Muscle layer of duodenum (tissue), 2 donors: ENCODE data around the gene ADGRL1.

ENCODE experiments used
- H3K27ac ChIP-seq: one replicate; pipeline ENCODE4 v1.7.0; 2013; ENCODE audit warnings: mild to moderate bottlenecking, low read length
- H3K27me3 ChIP-seq: one replicate; pipeline ENCODE4 v1.7.0; 2013; ENCODE audit warnings: low read depth, mild to moderate bottlenecking, control low read depth, low read length
- H3K36me3 ChIP-seq, 2 donors: one replicate each; pipeline ENCODE4 v1.7.0; 2013; ENCODE audit warnings: low read length in 2 of 2, control low read depth in 1 of 2, mild to moderate bottlenecking in 1 of 2; ENCODE audit not compliant: insufficient read depth in 2 of 2, control insufficient read depth in 1 of 2
- H3K4me1 ChIP-seq, 2 donors: one replicate each; pipeline ENCODE4 v1.7.0; 2013; ENCODE audit warnings: low read length in 2 of 2, mild to moderate bottlenecking in 2 of 2, control low read depth in 1 of 2, moderate library complexity in 1 of 2; ENCODE audit not compliant: insufficient read depth in 2 of 2, control insufficient read depth in 1 of 2
- H3K4me3 ChIP-seq, 2 donors: one replicate each; pipeline ENCODE4 v1.7.0; 2013; ENCODE audit warnings: low read length in 2 of 2, low read depth in 1 of 2, mild to moderate bottlenecking in 1 of 2
- H3K9me3 ChIP-seq, 2 donors: one replicate each; pipeline ENCODE4 v1.7.0; 2013; ENCODE audit warnings: low read length in 2 of 2, control low read depth in 1 of 2, mild to moderate bottlenecking in 1 of 2; ENCODE audit not compliant: control insufficient read depth in 1 of 2
- donor health status: healthy.

The ADGRL1 gene

GRCh38 chr19:14114854-14115253 lies 91.1 kb downstream of the ADGRL1 start:
- Histone ChIP-seq H3K4me1 (peaks cover 45 to 74% of the 10 kb centered on the region in 2 donors), H3K9me3 (no peaks in the 10 kb centered on the region), H3K27me3 (no peaks in the 10 kb centered on the region), H3K27ac (no peak overlapping the region), H3K36me3 (peaks cover 0 to 4% of the 10 kb centered on the region in 2 donors), H3K4me3 (no peak overlapping the region)

GRCh38 chr19:14114439-14114838 lies 91.5 kb downstream of the ADGRL1 start:
- Histone ChIP-seq H3K27ac (no peak overlapping the region), H3K9me3 (no peaks in the 10 kb centered on the region), H3K4me1 (peaks cover 45 to 70% of the 10 kb centered on the region in 2 donors), H3K36me3 (peaks cover 0 to 4% of the 10 kb centered on the region in 2 donors), H3K27me3 (no peaks in the 10 kb centered on the region), H3K4me3 (no peak overlapping the region)

GRCh38 chr19:14113762-14114414 lies 92.1 kb downstream of the ADGRL1 start:
- peaks cover 40 to 65% of the 10 kb centered on the region in 2 donors for H3K4me1 ChIP-seq

GRCh38 chr19:14112809-14113385 lies 93.1 kb downstream of the ADGRL1 start:
- no peaks in the 10 kb centered on the region for H3K27me3 ChIP-seq
- no peaks in the 10 kb centered on the region for H3K9me3 ChIP-seq
- peak overlapping the region; percentile 58 for H3K27ac ChIP-seq
- H3K4me1 ChIP-seq, result peaks cover 34 to 63% of the 10 kb centered on the region in 2 donors
- peak overlapping the region in 1 of 2 donors; percentile 44 for H3K4me3 ChIP-seq
- H3K36me3 ChIP-seq, result no peaks in the 10 kb centered on the region

More at GRCh38 chr19:14113762-14114414, 92.1 kb downstream of the ADGRL1 start:
- no peak overlapping the region for H3K4me3 ChIP-seq
- no peaks in the 10 kb centered on the region for H3K9me3 ChIP-seq
- no peaks in the 10 kb centered on the region for H3K27me3 ChIP-seq
- H3K27ac ChIP-seq, result peak overlapping the region; percentile 58
- peaks cover 0 to 4% of the 10 kb centered on the region in 2 donors for H3K36me3 ChIP-seq

GRCh38 chr19:14112051-14112808 lies 93.7 kb downstream of the ADGRL1 start:
- no peaks in the 10 kb centered on the region for H3K36me3 ChIP-seq
- H3K4me3 ChIP-seq, result peak overlapping the region in 1 of 2 donors; percentile 44
- peak overlapping the region; percentile 58 for H3K27ac ChIP-seq
- no peaks in the 10 kb centered on the region for H3K27me3 ChIP-seq
- H3K4me1 ChIP-seq, result peaks cover 34 to 69% of the 10 kb centered on the region in 2 donors
- H3K9me3 ChIP-seq, result no peaks in the 10 kb centered on the region

- H3K9me3 ChIP-seq, result no peaks in the 10 kb centered on the region
- H3K4me1 ChIP-seq, result peaks cover 30 to 63% of the 10 kb centered on the region in 2 donors
- no peaks in the 10 kb centered on the region for H3K27me3 ChIP-seq
- no peak overlapping the region for H3K27ac ChIP-seq
- H3K36me3 ChIP-seq, result peaks cover 0 to 4% of the 10 kb centered on the region in 2 donors
- H3K4me3 ChIP-seq, result no peak overlapping the region
Observed at GRCh38 chr19:14111486-14111885, 94.5 kb downstream of the ADGRL1 start.

GRCh38 chr19:14110650-14111049 lies 95.3 kb downstream of the ADGRL1 start:
- H3K27ac ChIP-seq, result no peak overlapping the region
- no peaks in the 10 kb centered on the region for H3K9me3 ChIP-seq
- H3K36me3 ChIP-seq, result peaks cover 0 to 13% of the 10 kb centered on the region in 2 donors
- H3K27me3 ChIP-seq, result no peaks in the 10 kb centered on the region
- peaks cover 21 to 55% of the 10 kb centered on the region in 2 donors for H3K4me1 ChIP-seq
- H3K4me3 ChIP-seq, result no peak overlapping the region

- Histone ChIP-seq H3K27me3 (no peaks in the 10 kb centered on the region), H3K36me3 (peaks cover 7 to 27% of the 10 kb centered on the region in 2 donors), H3K4me3 (no peak overlapping the region), H3K9me3 (no peaks in the 10 kb centered on the region), H3K4me1 (peaks cover 6 to 29% of the 10 kb centered on the region in 2 donors), H3K27ac (no peak overlapping the region)
Observed at GRCh38 chr19:14107581-14108461, 98.1 kb downstream of the ADGRL1 start.

GRCh38 chr19:14106840-14107239 lies 99.1 kb downstream of the ADGRL1 start:
- no peaks in the 10 kb centered on the region for H3K9me3 ChIP-seq
- peaks cover 15 to 36% of the 10 kb centered on the region in 2 donors for H3K36me3 ChIP-seq
- H3K4me3 ChIP-seq, result no peak overlapping the region
- H3K27me3 ChIP-seq, result no peaks in the 10 kb centered on the region
- no peak overlapping the region for H3K27ac ChIP-seq
- H3K4me1 ChIP-seq, result peaks cover 0 to 20% of the 10 kb centered on the region in 2 donors

GRCh38 chr19:14105680-14106079 lies 100.3 kb downstream of the ADGRL1 start:
- Histone ChIP-seq H3K27me3 (no peaks in the 10 kb centered on the region), H3K9me3 (no peaks in the 10 kb centered on the region), H3K4me3 (no peak overlapping the region), H3K36me3 (peaks cover 19 to 42% of the 10 kb centered on the region in 2 donors), H3K4me1 (peaks cover 0 to 15% of the 10 kb centered on the region in 2 donors), H3K27ac (no peak overlapping the region)
